A172 (cell line): ENCODE data around the gene NSF. TPM values are rescaled to one million over a fixed set of nuclear protein-coding genes. Genes with fewer than 3 reads are reported as not detected.

Experiments
- DNase-seq: peaks from one replicate; pipeline ENCODE4 v3.0.0-alpha.2; 2015; ENCODE audit warnings: low spot score
- total RNA-seq: library from RNA; depleted of rRNA; stranded (reverse); fragments of >200 nt; shearing (Covaris generic); gene quantifications from 2 replicates; pipeline ENCODE4 v1.2.3, GENCODE V29; 2014

The NSF gene
- total RNA-seq, 1 experiment from 2014 or later = 55.9 TPM

GRCh38 chr17:46717999-46718398, 127.5 kb downstream of the NSF start:
- no peak for DNase-seq

- no peak for DNase-seq
Measured at GRCh38 chr17:46719891-46720290, 129.4 kb downstream of the NSF start.

GRCh38 chr17:46720408-46720807, 129.9 kb downstream of the NSF start:
- DNase-seq = no peak

GRCh38 chr17:46722662-46723285, 132.3 kb downstream of the NSF start:
- DNase-seq = no peak

- DNase-seq = peak; percentile 18
Measured at GRCh38 chr17:46726206-46726605, 135.7 kb downstream of the NSF start.

GRCh38 chr17:46727572-46728348, 137.3 kb downstream of the NSF start:
- peak; percentile 71 for DNase-seq

GRCh38 chr17:46730026-46730425, 139.6 kb downstream of the NSF start:
- DNase-seq = no peak

- no peak for DNase-seq
Measured at GRCh38 chr17:46730679-46731078, 140.2 kb downstream of the NSF start.

GRCh38 chr17:46732160-46732559, 141.7 kb downstream of the NSF start:
- no peak for DNase-seq

- DNase-seq = no peak
Measured at GRCh38 chr17:46732754-46733398, 142.4 kb downstream of the NSF start.

GRCh38 chr17:46733837-46734475, 143.5 kb downstream of the NSF start:
- DNase-seq = peak; percentile 72

- no peak for DNase-seq
Measured at GRCh38 chr17:46736100-46736499, 145.6 kb downstream of the NSF start.

GRCh38 chr17:46737326-46737725, 146.9 kb downstream of the NSF start:
- DNase-seq = no peak

- no peak for DNase-seq
Measured at GRCh38 chr17:46738544-46738943, 148.1 kb downstream of the NSF start.

GRCh38 chr17:46739982-46740381, 149.5 kb downstream of the NSF start:
- no peak for DNase-seq

GRCh38 chr17:46741122-46741730, 150.8 kb downstream of the NSF start:
- DNase-seq = no peak

- peak; percentile 88 for DNase-seq
Measured at GRCh38 chr17:46742565-46743270, 152.2 kb downstream of the NSF start.

GRCh38 chr17:46744441-46744840, 154.0 kb downstream of the NSF start:
- DNase-seq = no peak

- DNase-seq = no peak
Measured at GRCh38 chr17:46745376-46745775, 154.9 kb downstream of the NSF start.

GRCh38 chr17:46751425-46751824, 161.0 kb downstream of the NSF start:
- no peak for DNase-seq

GRCh38 chr17:46753776-46754175, 163.3 kb downstream of the NSF start:
- DNase-seq = no peak
